Mesothelial cell of epicardium (in vitro differentiated cells): ENCODE measurements around the gene FOXJ3. TPM values are rescaled to one million over a fixed set of nuclear protein-coding genes. Genes with fewer than 3 reads are reported as not detected.
A peak's percentile ranks its signal among the peaks of the same experiment; 100 is the strongest.

ENCODE experiments used
- DNase-seq, 2 experiments: peaks; one replicate each; pipeline ENCODE4 v3.0.0; 2021; ENCODE audit warnings: low spot score in 2 of 2; ENCODE audit not compliant: unreplicated experiment in 2 of 2
- H3K27ac Mint-ChIP-seq: 2 replicates; pipeline ENCODE4 v1.8.0; 2021; ENCODE audit warnings: mixed read lengths
- H3K27me3 Mint-ChIP-seq: 2 replicates; pipeline ENCODE4 v1.8.0; 2021; ENCODE audit warnings: low read depth, mixed read lengths
- H3K36me3 Mint-ChIP-seq: 2 replicates; pipeline ENCODE4 v1.8.0; 2021; ENCODE audit warnings: mixed read lengths
- H3K4me1 Mint-ChIP-seq: 2 replicates; pipeline ENCODE4 v1.8.0; 2021; ENCODE audit warnings: mixed read lengths
- H3K4me3 Mint-ChIP-seq: 2 replicates; pipeline ENCODE4 v1.8.0; 2021; ENCODE audit warnings: mild to moderate bottlenecking, moderate library complexity, mixed read lengths
- H3K9me3 Mint-ChIP-seq: 2 replicates; pipeline ENCODE4 v1.8.0; 2021; ENCODE audit warnings: mixed read lengths
- total RNA-seq: library from RNA; stranded (reverse); gene quantifications from 3 replicates; pipeline ENCODE4 v1.2.1, GENCODE V29; 2021
- TF ChIP-seq, protein P1 (sequence below): fragments of 200-600 bp; sonication (generic); IDR thresholded peaks from one replicate; pipeline ENCODE4 v1.5.0; 2021; ENCODE audit warnings: antibody characterized with exemption; ENCODE audit not compliant: unreplicated experiment

Gene FOXJ3
- total RNA-seq, 1 donor from 2014 or later: 79.7 TPM

DNA sequence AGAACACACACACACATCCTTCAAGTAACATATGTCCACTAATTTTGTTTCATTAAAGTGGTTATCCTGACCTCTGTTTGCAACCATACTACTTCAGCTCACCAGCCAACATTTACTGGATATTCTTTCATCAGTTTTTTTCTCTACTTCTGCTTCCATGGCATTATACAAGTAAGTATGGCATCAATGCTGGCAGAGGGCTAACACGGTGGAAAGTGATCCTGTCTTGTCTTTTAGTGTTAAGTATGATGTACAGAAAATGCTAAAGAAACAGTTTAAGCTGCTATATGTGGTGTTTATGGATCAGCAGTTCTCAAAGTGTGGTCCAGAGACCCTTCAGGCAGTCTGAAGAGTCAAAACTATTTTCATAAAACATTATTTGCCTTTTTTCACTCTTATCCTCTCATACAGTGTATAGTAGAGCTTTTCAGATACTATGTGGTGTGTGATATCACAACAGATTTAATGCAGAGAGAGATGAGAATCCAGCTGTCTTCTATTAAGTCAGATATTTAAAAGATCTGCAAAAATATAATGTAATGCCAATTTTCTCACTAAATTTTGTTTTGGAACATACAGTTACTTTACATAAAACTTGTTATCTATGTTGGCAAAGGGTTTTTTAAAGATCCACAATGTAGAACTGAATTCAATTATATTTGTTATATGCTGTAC, 46.6 kb downstream of the FOXJ3 start:
- Mint-ChIP-seq H3K4me3 (no peak overlapping the region), H3K27ac (peak overlapping the region; percentile 35), H3K4me1 (peaks cover 20% of the 10 kb centered on the region), H3K27me3 (no peaks in the 10 kb centered on the region), H3K9me3 (peaks cover 4% of the 10 kb centered on the region), H3K36me3 (peaks cover 16% of the 10 kb centered on the region)
- TF ChIP-seq, protein P1, sequence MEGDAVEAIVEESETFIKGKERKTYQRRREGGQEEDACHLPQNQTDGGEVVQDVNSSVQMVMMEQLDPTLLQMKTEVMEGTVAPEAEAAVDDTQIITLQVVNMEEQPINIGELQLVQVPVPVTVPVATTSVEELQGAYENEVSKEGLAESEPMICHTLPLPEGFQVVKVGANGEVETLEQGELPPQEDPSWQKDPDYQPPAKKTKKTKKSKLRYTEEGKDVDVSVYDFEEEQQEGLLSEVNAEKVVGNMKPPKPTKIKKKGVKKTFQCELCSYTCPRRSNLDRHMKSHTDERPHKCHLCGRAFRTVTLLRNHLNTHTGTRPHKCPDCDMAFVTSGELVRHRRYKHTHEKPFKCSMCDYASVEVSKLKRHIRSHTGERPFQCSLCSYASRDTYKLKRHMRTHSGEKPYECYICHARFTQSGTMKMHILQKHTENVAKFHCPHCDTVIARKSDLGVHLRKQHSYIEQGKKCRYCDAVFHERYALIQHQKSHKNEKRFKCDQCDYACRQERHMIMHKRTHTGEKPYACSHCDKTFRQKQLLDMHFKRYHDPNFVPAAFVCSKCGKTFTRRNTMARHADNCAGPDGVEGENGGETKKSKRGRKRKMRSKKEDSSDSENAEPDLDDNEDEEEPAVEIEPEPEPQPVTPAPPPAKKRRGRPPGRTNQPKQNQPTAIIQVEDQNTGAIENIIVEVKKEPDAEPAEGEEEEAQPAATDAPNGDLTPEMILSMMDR: no peak
- DNase-seq: no peak

DNA sequence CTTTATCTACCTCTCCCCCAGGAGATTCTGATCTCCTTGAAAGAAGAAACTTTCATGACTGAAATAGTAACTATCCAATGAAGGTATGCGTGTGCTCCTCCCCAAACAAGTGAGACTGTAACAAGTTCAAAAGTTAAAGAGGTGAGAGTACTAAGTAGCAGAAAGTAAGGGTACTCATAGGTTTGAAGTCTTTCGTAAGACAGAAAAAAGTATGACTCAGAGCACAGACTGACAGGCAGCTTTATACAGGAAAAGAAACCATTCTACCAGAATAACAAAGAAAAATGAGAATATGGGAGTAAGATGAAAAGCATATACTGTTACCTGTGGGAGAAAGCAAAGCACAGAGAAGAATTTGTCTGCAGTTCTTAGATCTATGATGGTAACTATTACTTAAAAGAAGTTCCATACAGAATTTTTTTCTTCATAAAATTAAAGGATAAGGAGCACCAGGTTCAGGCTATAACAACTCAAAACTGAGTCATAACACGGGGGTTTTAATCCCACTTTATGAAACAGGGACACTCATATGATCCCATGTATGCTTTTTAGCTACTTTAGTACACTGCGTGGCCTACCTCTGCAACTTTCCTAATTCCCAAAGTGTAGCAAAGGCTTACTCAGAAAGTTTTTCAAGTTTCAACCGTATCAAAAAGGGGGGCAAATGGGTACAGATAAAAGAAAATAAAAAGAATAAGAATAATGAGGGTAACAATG, 52.0 kb downstream of the FOXJ3 start:
- Mint-ChIP-seq H3K27me3 (no peaks in the 10 kb centered on the region), H3K4me1 (peaks cover 57% of the 10 kb centered on the region), H3K4me3 (no peak overlapping the region), H3K36me3 (peaks cover 8% of the 10 kb centered on the region), H3K27ac (peak overlapping the region; percentile 91), H3K9me3 (peaks cover 4% of the 10 kb centered on the region)
- TF ChIP-seq, protein P1: no peak
- DNase-seq: no peak

DNA sequence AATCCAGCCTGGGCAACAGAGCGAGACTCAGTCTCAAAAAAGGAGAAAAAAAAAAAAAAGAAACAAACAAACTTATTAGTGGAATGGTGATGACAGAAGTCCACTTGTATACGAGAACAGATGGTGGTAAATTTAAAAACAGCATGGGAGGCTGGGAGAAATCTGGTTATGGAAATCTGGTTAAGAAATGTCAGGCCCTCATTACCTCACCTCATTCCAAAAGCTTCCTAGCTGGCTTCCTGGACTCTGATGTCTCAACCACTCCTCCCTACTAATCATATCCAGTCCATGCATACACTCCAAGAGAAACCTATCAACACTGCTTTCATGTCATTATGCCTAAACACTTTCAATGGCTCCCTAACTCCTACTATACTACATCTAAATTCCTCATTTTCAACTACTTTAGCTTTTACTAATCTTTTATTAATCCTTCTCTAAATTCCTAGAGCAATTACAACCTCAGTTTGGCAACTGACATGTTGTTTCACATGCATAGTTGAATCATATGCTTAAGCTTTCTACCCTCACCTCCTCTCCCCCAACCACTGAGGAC, 52.9 kb downstream of the FOXJ3 start:
- Mint-ChIP-seq H3K27me3 (no peaks in the 10 kb centered on the region), H3K9me3 (no peaks in the 10 kb centered on the region), H3K27ac (peak overlapping the region; percentile 91), H3K4me1 (peaks cover 59% of the 10 kb centered on the region), H3K4me3 (no peak overlapping the region), H3K36me3 (peaks cover 6% of the 10 kb centered on the region)
- TF ChIP-seq, protein P1: no peak
- no peak for DNase-seq

DNA sequence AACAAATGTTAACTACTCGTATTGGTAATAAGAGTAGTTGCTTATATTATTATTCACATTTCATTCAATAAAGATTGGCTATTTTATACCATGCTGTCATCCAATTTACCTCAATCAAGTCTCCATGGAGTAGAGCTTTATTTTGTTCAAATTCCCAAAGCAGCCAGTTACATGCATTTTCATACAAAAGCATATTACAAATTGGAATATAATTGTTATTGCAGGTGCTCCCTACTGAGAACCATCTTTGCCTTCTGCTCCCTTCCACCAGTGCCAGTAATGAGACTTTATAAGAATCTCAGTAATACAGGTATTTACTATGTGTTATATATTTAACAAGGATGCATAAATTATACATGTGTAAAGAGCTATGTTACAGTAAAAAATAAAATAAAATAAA, 54.2 kb downstream of the FOXJ3 start:
- Mint-ChIP-seq H3K27me3 (no peaks in the 10 kb centered on the region), H3K36me3 (peaks cover 7% of the 10 kb centered on the region), H3K9me3 (no peaks in the 10 kb centered on the region), H3K27ac (peak overlapping the region; percentile 13), H3K4me3 (no peak overlapping the region), H3K4me1 (peaks cover 63% of the 10 kb centered on the region)
- DNase-seq: no peak
- TF ChIP-seq, protein P1: no peak

DNA sequence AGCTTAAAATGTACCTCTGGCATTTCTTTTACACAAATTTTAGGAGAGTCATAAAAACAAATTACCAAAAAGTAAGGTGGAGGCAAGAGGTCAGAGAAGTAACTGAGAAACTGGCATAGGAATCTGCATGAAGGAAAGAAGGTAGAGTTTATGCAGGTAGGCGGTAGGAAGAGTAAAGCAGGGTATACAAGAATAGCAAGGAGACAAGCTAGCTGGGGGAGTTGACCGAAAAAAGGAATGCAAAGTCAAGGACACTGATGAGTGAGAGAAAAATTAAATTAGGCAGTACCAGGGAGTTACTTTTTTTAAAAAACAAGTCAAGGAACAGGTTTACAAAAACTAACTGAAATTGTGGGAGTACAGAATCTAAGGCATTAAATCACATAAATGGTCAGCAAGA, 56.0 kb downstream of the FOXJ3 start:
- no peak for DNase-seq
- H3K9me3 Mint-ChIP-seq: no peaks in the 10 kb centered on the region
- peaks cover 7% of the 10 kb centered on the region for H3K36me3 Mint-ChIP-seq
- TF ChIP-seq, protein P1: no peak
- H3K4me1 Mint-ChIP-seq: peaks cover 66% of the 10 kb centered on the region
- no peaks in the 10 kb centered on the region for H3K27me3 Mint-ChIP-seq
- peak overlapping the region; percentile 81 for H3K27ac Mint-ChIP-seq
- H3K4me3 Mint-ChIP-seq: peak overlapping the region; percentile 51
